Measurements from ENCODE around the gene FBXW10B.
"Not testable (repeated sequence)": the region's sequence is repeated elsewhere in the genome, so short reads cannot be mapped to it uniquely, and the experiment has no call there.

- not testable (repeated sequence) for TF ChIP-seq POLR2AphosphoS5, POLR2A (IDR thresholded peaks at IDR 0.05; ENCODE audit: low read depth, low read length)
Observed at GRCh38 chr17:15576848-15577247, 42.7 kb downstream of the FBXW10B start.
